H1 (cell line): ENCODE results near the gene CBARP. TPM values are rescaled to one million over a fixed set of nuclear protein-coding genes. Genes with fewer than 3 reads are reported as not detected.

Experiments used
- CEBPB ChIP-seq: IDR thresholded peaks from 2 replicates; pipeline ENCODE4 v1.6.1; 2012; ENCODE audit warnings: low read depth, low read length
- CHD7 ChIP-seq: fragments of 300-600 bp; sonication (generic); IDR thresholded peaks from 2 replicates; pipeline ENCODE4 v1.7.1; 2012; ENCODE audit warnings: low read length, moderate library complexity, mild to moderate bottlenecking, inconsistent platforms; ENCODE audit not compliant: insufficient replicate concordance
- GABPA ChIP-seq: IDR thresholded peaks from 2 replicates; pipeline ENCODE4 v1.6.1; 2011; ENCODE audit warnings: mild to moderate bottlenecking, low read length, moderate library complexity, borderline replicate concordance; ENCODE audit not compliant: insufficient read depth
- HDAC2 ChIP-seq, 2 experiments: fragments of 300-600 bp in 1 of 2; sonication (generic) in 1 of 2; IDR thresholded peaks; 2 replicates each; pipeline ENCODE4 v1.6.1; 2011 to 2012; ENCODE audit warnings: low read depth in 2 of 2, low read length in 2 of 2, mild to moderate bottlenecking in 2 of 2, moderate library complexity in 2 of 2, borderline replicate concordance in 1 of 2, inconsistent platforms in 1 of 2
- TAF1 ChIP-seq: IDR thresholded peaks from 2 replicates; pipeline ENCODE4 v1.6.1; 2011; ENCODE audit warnings: mild to moderate bottlenecking, low read depth, low read length
- YY1 ChIP-seq: IDR thresholded peaks from 2 replicates; pipeline ENCODE4 v1.6.1; 2011; ENCODE audit warnings: low read depth, mild to moderate bottlenecking, low read length
- polyA plus RNA-seq, 7 experiments: library from polyadenylated mRNA; depleted of rRNA in 3 of 7; stranded (reverse) in 5 of 7; unstranded in 2 of 7; fragments of >200 nt in 5 of 7; fragments of 200-250 nt in 2 of 7; gene quantifications; 1 replicate in 5 of 7; 2 replicates in 1 of 7; 4 replicates in 1 of 7; pipeline versions ENCODE4 v1.2.1 to v1.2.3, GENCODE V29; 2011 to 2013; ENCODE audit warnings: missing spikeins in 2 of 7, mixed read lengths in 2 of 7
- total RNA-seq: library from RNA; stranded (reverse); fragmentation: NEBNext Ultra II Directional; extraction: Animal tissue kit (Norgen Biotek cat#: 25700); gene quantifications from 2 replicates; pipeline ENCODE4 v1.2.1, GENCODE V29; 2021

Gene CBARP
- total and polyA plus RNA-seq, 2 of the 8 experiments (the other 6 are each of a cell fraction or from before 2014, with no cell fraction given) = 4.9 to 14.7 TPM

- TF ChIP-seq CHD7 = no peak
- TF ChIP-seq GABPA = no peak
- no peak for TF ChIP-seq YY1
- TF ChIP-seq HDAC2 (IDR thresholded peaks at IDR 0.05; ENCODE audit: borderline replicate concordance in 1 of 2, low read depth in 2 of 2, low read length in 2 of 2) = no peak
- TF ChIP-seq CEBPB = no peak
- TF ChIP-seq TAF1 = no peak
Measured at GRCh38 chr19:1272423-1273262, 34.8 kb upstream of the CBARP start (continued).
